Activated CD8-positive, alpha-beta memory T cell treated with anti-CD3 and anti-CD28 coated beads, Interleukin-2, amount 50 U/mL, for 4 hours (primary cell): ENCODE data around the gene GNB4.

Source experiments
- DNase-seq: peaks from one replicate; pipeline ENCODE4 v3.0.0-alpha.2; 2020

GNB4 gene

DNA sequence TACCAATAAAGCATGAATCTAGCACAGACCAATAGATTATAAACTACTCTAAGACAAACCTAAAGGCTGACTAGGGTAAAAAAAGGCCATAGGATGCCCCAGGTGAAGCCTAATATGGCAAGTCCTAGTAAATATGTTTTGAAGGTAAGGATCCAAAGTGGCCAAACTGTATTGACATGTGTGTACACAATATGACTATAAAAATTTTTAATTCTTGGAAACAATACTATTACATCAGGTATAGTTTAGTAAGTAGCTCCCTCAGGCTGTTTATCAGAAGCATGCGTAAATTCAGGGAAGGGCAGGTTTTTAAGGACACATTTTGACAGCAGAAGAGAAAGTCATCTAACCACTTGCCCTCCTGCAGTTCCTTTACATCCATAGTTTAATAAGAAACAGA lies 18.8 kb downstream of the GNB4 start:
- DNase-seq, result no peak

DNA sequence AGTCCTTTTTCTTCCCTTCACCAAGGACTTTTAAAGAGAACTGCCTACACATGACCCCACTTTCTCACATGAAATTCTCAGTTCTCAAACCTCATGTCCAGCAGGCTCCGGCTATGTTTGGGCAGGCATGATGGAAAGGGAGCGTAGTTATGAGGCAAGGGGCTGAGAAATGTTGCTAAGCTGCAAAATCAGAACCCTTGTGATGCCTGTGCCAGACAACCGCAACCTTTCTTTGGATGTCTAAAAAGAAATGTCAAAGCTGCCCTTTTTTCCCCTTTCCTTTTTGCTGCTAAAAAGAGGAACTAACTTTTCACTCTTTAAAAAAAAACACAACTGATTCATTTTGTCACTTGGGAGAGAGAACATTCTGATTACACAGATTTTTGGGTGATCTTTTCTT lies 19.2 kb downstream of the GNB4 start:
- no peak for DNase-seq

DNA sequence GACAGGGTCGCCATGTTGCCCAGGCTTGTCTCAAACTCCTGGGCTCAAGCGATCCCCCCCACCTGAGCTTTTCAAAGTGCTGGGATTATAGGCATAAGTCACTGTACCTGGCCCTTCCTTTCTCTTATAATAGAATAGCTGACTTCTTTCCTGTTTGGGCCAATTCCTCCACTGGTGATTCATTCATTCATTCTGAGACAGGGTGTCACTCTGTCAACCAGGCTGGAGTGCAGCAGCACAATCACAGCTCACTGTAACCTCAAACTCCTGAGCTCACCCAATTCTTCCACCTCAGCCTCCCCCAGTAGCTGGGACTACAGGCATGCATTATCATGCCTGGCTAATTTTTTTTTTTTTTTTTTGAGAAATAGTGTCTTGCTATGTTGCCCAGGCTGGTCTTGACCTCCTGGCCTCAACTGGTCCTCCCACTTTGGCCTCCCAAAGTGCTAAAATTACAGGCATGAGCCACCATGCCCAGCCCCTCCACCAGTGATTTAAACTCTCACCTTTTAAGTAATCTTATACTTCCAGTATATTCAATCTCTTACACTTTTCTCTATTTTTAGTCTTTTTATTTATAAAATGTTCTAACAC lies 20.9 kb downstream of the GNB4 start:
- DNase-seq, result no peak

DNA sequence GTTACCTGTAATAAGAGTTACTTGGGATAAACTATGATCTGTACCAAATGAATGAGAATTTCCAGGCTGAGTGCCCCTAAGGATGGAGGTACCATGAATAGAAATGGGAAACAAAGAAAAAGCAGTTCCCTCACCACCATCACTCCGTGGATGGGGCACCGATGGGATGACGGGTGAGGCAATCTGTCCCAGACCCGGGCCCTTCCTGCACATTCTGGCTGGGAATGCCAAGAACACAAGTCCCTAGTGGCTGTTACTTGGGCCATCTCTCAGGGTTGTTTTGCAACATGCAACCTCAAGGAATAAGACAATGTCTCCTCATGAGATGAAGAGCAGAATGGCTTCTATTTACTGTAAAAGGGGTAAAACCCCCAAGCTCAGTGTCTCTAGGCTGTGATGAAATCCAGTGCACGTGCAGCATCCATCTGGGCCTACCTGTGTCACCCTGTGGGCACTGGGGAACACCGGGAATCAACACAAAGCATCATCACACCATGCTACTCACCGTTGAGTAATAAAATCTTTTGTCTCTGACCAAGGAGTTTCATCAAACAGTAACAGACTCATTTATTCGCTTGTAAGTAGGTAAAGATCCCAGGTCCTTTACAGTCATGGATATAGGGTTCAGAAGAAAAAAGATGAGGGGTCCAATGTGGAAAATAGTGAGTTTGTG lies 22.3 kb downstream of the GNB4 start:
- no peak for DNase-seq

DNA sequence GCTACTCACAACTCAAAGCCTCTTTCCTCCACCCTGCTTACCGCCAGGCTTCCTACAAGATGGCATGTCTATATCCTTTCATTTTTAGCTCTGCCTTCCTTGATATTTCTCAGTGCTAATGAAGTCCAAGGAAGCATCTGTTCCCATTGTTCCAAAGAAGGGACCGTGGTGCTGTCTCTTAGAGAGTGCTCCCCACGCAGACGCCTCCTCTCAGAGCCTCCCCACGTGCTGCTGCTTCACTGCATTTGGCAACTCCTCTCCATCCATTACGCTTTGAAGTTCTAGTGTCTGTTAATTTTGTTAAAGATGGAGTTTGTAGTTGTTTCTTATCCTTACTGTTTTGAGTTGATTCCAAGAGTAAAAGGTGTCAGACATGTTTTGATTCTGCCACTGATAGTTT lies 26.2 kb downstream of the GNB4 start:
- DNase-seq, result no peak

DNA sequence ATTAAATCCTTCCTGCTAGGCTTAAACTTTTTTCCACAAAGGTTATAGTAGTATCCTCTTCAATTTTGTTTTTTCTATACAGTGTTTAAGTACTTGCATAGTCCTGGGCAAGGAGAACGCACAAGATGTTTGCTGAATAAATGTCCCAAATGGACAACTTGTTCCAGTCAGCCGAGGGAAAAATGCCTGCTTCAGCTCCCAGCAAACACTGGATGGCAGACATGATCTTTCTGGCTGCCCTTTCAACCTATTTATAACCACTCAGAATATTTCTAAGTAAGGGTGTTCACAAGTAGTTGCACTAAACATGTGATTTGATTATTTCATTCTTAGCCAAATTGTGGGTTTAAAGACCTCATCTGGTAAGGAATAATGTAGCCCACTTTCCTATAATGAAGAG lies 29.8 kb downstream of the GNB4 start:
- no peak for DNase-seq

DNA sequence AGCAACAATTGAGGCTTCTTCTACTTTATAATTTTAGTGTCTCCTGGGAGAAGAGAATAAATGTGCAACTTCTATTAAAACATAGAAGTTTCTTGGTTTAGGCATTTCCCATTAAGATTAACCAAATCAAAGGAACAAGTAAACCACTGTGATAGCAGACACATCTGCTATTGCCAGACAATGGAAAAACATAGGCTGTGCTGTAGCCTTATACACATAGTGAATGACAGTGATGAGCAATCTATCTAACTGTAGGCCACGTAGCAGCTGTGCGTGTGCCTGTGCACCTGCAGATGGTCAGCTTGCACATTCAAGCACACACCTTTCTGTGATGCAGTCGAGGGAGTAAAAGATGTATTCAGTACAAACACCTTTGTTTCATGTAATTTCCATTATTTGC lies 32.7 kb downstream of the GNB4 start:
- no peak for DNase-seq

DNA sequence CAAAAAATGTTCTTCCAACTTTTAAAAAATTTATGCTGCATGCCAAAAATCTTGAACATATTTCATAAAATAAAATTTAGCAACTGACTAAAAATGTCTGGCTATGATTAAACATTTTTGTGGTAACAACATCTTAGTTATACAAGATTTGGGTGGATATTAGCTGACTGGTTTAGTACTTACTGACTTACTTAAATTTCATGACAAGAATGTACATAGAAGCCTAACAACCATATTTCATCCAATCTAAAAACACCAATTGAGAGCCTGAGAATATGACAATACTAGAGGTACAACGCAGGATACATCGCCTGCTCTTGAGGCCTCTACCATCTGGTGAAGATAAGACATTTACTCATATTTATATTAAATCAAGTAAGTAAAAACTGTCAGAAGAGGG lies 34.6 kb downstream of the GNB4 start:
- no peak for DNase-seq

DNA sequence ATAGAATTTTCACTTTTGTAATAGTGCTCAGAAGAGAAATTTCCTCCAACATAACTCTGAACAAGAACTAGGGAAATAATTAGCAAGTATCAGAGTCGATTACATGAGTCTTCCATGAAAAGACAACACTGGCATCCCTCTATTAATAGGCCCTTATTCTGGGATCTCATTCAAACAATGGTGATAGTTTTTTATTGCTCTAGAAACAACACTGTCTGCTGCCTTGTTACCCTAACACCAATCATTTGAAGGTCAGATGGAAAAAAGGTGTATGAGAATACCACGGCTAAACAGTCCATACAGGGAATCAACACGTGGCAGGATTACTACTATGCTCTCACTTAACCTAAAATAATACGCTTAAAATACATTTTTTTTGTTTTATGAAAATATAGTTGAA lies 35.9 kb downstream of the GNB4 start:
- DNase-seq, result no peak

DNA sequence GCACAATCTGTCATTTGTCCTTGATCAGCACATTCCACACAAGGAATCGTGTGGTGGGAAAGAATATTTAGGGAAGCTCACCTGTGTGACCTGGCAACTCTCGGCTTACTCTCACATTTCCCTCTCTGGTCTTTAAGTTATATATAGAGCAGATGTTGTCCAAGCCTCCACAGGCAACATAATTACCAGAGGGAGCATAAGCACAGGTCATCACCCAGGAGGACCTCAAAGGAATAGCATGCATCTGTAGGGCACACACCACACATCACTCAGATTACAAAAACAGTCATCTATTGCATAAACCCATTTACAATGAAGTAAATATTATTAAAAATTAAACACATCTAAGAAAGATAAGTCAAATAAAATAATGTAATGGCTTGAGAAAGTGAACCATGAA lies 36.5 kb downstream of the GNB4 start:
- DNase-seq, result no peak

DNA sequence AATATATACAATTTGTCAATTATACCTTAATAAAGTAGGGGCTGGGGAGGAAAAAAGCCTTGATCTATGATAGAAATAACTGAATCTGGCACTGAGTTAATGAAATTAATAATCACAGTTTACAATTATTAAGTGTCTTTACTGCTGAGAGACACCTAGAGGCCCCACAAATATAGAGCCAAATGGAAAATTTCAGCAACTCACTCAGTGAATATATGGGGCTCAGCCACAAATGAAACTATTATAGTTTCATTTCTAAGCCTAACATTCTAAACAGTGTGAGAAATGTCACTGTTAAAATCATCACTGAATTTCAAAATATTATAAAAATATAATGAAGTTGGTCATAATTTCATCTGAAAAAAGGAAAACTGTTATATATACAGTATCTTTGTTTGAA lies 40.3 kb downstream of the GNB4 start:
- DNase-seq, result no peak

DNA sequence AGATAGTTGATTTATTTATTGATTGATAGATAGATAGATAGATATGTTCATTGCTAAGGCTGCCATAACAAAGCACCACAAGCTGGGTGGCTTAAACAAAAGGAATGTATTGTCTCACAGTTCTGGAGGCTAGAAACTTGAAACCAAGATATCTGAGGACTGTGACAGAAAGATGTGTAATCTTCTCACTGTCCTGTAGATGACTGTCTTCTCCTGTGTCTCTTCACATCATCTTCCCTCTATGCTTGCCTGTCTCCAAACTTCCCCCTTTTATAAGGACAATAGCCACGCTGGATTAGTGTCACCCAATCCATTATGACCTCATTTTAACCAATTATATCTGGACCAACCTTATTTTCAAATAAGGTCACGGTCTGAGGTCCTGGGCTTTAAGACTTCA lies 40.9 kb downstream of the GNB4 start:
- no peak for DNase-seq

DNA sequence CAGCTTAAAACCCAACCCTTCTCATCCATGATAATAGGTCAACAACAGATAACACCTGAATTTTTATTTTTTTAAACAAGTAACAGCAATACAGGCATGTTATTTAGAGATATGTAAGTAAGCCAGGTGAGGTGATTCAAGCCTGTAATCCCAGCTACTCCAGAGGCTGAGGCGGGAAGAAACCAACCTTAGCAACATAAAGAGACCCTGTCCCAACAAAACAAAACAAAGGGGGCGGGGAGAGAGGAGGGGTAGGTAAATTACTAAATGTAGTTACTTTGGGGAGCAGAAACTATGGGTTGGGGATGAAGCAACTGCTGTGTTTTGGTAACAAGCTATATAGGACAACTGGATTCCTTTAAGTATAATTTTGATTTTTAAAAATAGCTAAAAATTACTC lies 47.0 kb downstream of the GNB4 start:
- DNase-seq, result no peak

DNA sequence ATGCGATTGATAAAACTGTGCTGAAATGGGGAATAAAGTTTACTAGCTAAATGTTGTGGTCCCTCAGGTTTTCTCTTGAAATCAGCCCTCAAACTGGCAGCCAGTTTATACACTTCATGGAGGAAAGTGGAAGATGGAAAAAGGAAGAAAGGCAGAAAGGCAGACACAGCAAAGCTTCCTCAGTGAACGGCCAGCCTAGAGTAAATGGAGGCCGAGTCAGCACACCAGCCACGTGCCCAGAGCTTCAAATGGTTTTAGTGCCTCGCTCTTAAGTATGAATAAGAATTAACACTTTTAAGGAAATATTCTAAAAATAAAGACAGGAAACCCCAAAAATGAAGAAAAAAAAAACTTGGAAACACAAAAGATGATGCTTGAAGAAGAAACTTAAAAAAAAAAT lies 48.3 kb downstream of the GNB4 start:
- DNase-seq, result no peak

DNA sequence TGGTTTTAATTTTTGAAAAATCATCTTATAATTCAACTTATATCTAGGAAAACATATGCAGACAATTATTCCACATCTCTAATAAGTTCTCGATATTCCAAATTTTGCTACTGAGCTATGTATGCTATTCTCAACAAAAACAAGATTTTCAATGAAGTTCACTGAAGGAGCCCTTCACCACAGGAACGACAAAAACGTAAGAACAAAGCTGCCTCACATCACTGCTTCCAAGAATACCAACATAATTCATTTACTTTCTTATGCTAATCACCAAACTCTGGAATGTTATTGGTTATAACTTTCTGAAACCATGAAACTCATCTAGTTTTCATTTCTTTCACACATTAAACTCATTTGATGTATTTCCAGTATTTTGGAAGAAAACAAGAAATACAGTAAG lies 49.7 kb downstream of the GNB4 start:
- DNase-seq, result no peak

DNA sequence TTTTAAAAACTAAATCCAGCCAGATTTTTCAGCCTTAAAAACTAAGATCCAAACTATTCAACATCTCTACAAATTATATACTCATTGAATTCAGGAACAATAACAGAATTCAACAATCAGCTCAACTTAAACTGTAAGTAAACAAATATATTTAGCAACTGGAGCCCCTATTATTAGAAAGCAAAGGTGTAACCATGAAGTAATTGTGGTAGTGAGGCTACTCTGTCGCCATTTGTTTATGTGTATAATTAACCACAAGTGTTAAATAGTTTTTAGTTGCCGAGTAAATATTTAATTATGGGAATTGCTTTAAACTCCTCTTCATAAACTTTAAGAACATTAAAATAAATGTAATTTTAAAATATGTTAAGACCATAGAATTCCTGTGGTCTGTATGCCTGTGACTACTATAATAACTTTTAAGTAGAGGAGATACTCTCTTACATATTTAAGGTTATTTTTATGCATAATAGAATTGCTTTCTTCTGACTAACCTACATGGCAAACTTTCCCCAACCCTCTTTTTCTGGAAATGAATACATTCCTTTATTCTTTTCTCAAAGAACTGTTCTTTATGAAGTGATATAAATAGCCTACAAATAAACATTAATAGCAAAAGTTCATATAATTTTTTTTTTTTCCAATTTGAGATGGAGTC lies 52.6 kb downstream of the GNB4 start:
- DNase-seq, result no peak

DNA sequence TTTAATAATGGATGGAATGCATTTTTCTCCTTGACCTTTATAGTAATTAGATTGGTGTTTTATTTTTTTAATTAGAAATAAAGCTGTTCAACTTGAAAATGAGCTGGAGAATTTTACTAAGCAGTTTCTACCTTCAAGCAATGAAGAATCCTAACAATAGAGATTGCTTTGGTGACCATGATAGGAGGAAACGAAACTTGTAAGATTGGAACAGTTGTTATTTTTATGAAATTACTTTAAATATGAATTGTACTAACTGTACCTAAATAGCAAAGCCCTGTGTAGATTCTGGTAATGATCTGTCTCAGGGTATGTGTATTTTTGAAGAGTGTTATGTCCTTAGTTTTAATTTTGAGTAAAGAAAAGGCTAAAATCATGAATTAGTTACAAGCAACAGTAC lies 59.4 kb downstream of the GNB4 start:
- DNase-seq, result no peak

DNA sequence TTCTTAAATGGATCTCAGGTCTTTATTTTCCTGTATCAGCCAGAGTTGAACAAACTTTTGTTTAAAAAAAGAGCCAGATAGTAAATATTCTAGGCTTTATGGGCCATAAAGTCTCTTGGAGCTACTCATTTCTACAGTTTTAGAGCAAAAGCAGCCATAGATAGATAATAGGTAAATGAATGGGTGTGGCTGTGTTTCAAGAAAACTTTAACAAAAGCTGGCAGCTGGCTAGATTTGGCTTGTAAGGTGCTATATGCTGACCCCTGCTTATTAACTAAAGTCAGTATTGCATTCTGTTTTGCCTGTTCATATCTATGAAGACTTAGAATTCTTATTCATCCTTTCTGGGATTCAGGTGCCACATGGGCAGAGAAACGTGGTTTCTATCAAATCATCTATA lies 74.8 kb downstream of the GNB4 start:
- DNase-seq, result no peak

DNA sequence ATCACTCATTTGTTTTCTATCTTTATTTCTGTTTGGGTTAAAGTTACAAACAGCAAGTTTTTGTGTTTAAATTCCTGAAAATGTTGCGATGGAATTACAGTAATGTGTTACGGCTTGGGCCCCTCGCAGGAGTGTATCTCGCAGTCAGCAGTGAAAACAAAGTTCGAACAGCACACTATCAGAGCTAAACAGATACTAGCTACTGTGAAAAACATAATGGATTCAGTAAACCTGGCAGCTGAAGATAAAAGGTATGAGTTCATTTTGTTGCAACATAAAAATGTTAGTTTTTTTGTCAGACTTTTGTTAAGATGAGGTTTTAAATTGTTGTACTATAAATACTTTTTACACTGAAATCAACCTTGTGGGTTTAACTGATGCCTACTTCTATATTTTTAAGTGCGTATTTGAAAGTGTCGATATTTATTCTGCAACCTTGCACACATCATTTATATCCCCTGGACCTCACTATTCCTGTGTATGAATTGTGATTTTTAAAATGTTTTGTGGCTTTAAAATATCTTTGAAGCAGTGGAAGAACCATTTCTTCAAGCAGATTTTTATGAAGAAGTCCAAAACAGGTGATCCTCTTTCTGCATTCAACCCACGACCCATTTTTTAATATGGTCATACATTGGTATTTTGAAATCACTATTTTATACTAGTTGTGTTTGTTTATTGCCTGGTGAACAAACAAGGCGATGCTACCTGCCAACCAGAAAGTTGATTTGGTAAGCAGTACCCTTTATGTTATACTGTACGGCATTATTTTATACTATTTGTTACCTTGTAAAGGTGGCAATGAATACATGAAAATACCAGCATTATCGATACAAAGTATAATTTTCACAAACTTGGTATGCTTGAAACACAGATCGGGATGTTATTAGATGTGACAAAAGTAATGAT lies 75.9 kb downstream of the GNB4 start:
- DNase-seq, result no peak

DNA sequence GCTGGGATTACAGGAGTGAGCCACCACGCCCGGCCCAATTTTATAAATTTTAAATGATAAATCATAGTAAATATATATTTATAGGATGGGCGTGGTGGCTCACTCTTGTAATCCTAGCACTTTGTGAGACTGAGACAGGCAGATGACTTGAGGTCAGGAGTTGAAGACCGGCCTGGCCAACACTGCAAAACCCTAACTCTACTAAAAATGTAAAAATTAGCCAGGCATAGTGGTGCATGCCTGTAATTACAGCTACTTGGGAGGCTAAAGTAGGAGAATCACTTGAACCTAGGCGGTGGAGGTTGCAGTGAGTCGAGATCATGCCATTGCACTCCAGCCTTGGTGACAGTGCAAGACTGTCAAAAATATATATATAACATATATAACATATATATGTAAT lies 77.3 kb downstream of the GNB4 start:
- DNase-seq, result no peak

DNA sequence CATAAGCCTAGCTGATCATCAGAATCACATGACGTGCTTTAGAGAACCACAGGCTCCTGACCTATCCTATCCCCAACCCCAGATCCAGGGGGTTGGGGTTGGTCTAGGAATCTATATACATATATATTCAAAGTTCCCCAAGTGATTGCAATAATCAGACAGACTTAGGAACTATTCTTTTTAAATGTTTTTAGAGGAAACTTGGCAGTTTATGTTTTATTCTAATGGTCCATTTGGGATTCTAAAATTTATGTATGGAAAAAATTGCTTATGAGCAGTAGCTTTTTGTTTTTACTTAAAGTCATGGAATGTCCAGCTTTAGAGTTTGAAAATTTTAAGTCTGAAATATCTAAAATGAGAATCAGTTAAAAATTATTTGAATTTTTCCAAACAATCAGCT lies 81.6 kb downstream of the GNB4 start:
- no peak for DNase-seq

DNA sequence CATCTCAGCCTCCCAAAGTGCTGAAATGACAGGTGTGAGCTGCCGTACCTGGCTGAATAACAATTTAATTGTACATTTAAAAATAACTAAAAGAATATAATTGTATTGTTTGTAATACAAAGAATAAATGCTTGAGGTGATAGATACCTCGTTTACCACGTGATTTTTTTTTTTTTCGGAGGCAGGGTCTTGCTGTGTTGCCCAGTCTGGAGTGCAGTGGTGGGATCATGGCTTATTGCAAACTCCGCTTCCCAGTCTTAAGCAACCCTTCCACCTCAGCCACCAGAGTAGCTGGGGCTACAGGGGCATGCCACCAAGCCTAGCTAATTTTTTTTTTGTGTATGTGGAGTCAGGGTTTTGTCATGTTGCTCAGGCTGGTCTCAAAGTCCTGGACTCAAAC lies 87.9 kb downstream of the GNB4 start:
- no peak for DNase-seq

DNA sequence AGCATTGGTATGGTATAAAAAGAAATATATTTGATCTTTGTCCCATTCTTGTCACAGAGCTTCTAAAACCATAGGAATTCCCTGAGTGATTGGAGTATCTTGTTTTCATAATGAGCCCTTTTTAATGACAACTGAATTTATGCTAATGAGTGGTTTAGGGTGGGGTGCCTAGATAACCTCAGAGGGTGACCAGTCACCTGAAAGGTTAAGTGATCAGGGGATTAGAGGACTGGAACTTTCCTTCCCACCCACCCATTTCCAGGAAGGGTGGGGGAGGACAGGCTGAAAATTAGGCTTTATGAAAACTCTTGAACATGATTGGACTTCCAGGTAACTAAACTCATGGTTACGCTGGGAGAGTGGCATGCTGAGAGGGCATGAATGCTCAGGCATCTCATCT lies 95.3 kb downstream of the GNB4 start:
- no peak for DNase-seq
